Kidney (tissue), 14 donors: ENCODE measurements around the gene WNT9B. TPM values are rescaled to one million over a fixed set of nuclear protein-coding genes. Genes with fewer than 3 reads are reported as not detected.

Experiments used
- DNase-seq, 5 donors: peaks; one replicate each; pipeline ENCODE4 v3.0.0-alpha.2; 2013 to 2020
- FAIRE-seq: peaks from 2 replicates; lab custom pipeline; 2012; peaks lifted over from hg19 to GRCh38; lab: Jason Lieb, UNC
- H3K27ac ChIP-seq, 2 donors: one replicate each; pipeline ENCODE4 v1.7.0; 2013; ENCODE audit warnings: low read depth in 2 of 2, low read length in 2 of 2, inconsistent platforms in 1 of 2
- H3K27me3 ChIP-seq: one replicate; pipeline ENCODE4 v1.7.1; 2013; ENCODE audit warnings: low read length, inconsistent platforms; ENCODE audit not compliant: control insufficient read depth, insufficient read depth
- H3K36me3 ChIP-seq, 3 donors: one replicate each; pipeline versions ENCODE4 v1.7.0 to v1.7.1; 2013; ENCODE audit warnings: low read length in 3 of 3, control low read depth in 1 of 3, inconsistent platforms in 1 of 3; ENCODE audit not compliant: insufficient read depth in 3 of 3, control insufficient read depth in 2 of 3
- H3K4me1 ChIP-seq, 3 donors: one replicate each; pipeline versions ENCODE4 v1.7.0 to v1.7.1; 2013; ENCODE audit warnings: low read length in 3 of 3, inconsistent platforms in 1 of 3, low read depth in 1 of 3; ENCODE audit not compliant: control insufficient read depth in 2 of 3, insufficient read depth in 2 of 3
- H3K4me3 ChIP-seq, 3 donors: one replicate each; pipeline versions ENCODE4 v1.7.0 to v1.8.1; 2013; ENCODE audit warnings: low read length in 3 of 3, control low read depth in 1 of 3, inconsistent platforms in 1 of 3
- H3K9ac ChIP-seq, 3 donors: one replicate each; pipeline versions ENCODE4 v1.7.0 to v1.7.1; 2013; ENCODE audit warnings: low read length in 3 of 3, control low read depth in 1 of 3, inconsistent platforms in 1 of 3
- H3K9me3 ChIP-seq, 3 donors: one replicate each; pipeline versions ENCODE4 v1.7.0 to v1.7.1; 2013; ENCODE audit warnings: low read length in 3 of 3, control low read depth in 1 of 3, inconsistent platforms in 1 of 3; ENCODE audit not compliant: control insufficient read depth in 2 of 3, insufficient read depth in 1 of 3
- intact Hi-C: fragments of 100-400 bp; cut with DNase I; formaldehyde crosslinking; loops from one replicate; pipeline ENCODE4 v1.11.1; 2022
- polyA plus RNA-seq: library from polyadenylated mRNA; stranded (reverse); fragments of 350-450 nt; fragmentation: Illumina TruSeq; extraction: RNeasy Lipid Tissue Mini Kit (QIAGEN cat#74804); gene quantifications from one replicate; pipeline ENCODE4 v1.2.3, GENCODE V29; 2014; ENCODE audit warnings: low read depth, low replicate concordance; ENCODE audit not compliant: insufficient read depth
- total RNA-seq: library from RNA; stranded (reverse); fragmentation: NEBNext Ultra II Directional; extraction: Animal tissue kit (Norgen Biotek cat#: 25700); gene quantifications from one replicate; pipeline ENCODE4 v1.2.1, GENCODE V29; 2021
- TF ChIP-seq, protein P1 (sequence below): IDR thresholded peaks from 3 replicates; pipeline ENCODE4 v1.5.1; 2012; ENCODE audit warnings: mild to moderate bottlenecking, moderate library complexity, borderline replicate concordance; ENCODE audit not compliant: insufficient read depth; ENCODE audit errors: extremely low read depth
- donor health status: control.
- donor health status: control.
- donor health status: control.
- donor health status: control.
- donor health status: control.
- donor health status: DM: yes; HTN: yes; CAD: no.
- donor health status: Normal renal cell carcinoma (clear cell type).

WNT9B gene
- total and polyA plus RNA-seq, 2 donors from 2014 or later: 1.9 to 5.3 TPM

DNA sequence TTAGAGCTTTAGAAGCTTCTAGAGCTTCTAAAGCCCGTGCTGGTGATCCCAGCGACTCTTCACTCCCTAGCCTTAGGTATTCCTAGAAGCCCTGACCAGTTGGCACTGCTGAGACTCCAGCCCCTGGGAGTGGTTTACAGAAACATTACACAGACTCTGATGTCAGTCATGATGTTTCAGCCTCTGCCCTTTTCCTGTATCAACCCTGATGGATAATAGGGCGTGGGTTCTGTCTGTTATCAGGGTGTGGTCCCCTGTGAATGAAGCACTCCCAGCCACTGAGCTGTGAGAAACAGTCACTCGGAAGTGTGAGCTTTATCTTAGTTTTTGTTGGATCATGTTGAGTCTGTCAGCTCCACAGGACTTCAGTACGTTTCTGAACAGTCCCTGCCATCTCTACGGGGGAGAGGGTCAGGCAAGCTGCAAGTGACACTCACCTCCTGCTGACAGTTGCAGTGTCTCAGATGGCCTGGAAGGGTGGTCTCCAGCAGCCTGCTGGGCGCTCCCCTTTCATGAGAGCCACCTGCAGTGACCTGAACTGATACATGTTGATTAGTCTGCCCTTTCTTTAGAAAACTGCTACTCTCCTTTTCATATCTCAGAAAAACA, 84.4 kb downstream of the WNT9B start:
- Histone ChIP-seq H3K9ac (no peak overlapping the region), H3K9me3 (no peaks in the 10 kb centered on the region), H3K4me1 (peaks cover 0 to 10% (median 6%) of the 10 kb centered on the region in 3 donors), H3K36me3 (peaks cover 12 to 89% (median 59%) of the 10 kb centered on the region in 3 donors), H3K27me3 (no peaks in the 10 kb centered on the region), H3K27ac (no peak overlapping the region), H3K4me3 (no peak overlapping the region)
- intact Hi-C loops: no loop called here
- TF ChIP-seq, protein P1, sequence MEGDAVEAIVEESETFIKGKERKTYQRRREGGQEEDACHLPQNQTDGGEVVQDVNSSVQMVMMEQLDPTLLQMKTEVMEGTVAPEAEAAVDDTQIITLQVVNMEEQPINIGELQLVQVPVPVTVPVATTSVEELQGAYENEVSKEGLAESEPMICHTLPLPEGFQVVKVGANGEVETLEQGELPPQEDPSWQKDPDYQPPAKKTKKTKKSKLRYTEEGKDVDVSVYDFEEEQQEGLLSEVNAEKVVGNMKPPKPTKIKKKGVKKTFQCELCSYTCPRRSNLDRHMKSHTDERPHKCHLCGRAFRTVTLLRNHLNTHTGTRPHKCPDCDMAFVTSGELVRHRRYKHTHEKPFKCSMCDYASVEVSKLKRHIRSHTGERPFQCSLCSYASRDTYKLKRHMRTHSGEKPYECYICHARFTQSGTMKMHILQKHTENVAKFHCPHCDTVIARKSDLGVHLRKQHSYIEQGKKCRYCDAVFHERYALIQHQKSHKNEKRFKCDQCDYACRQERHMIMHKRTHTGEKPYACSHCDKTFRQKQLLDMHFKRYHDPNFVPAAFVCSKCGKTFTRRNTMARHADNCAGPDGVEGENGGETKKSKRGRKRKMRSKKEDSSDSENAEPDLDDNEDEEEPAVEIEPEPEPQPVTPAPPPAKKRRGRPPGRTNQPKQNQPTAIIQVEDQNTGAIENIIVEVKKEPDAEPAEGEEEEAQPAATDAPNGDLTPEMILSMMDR: no peak
- no peak for FAIRE-seq
- DNase-seq: no peak

Other genes starting within 250 kb of the WNT9B start
- gene WNT3, start 32.9 kb upstream of the WNT9B start, total RNA-seq: 0.38 TPM
- 1.3 TPM for gene WNT3, start 32.9 kb upstream of the WNT9B start, polyA plus RNA-seq
- gene GOSR2, start 71.6 kb downstream of the WNT9B start, total RNA-seq: 68.2 TPM
- 61.4 TPM for gene GOSR2, start 71.6 kb downstream of the WNT9B start, polyA plus RNA-seq
- not detected for gene RPRML, start 127.7 kb downstream of the WNT9B start, total RNA-seq
- gene RPRML, start 127.7 kb downstream of the WNT9B start, polyA plus RNA-seq: not detected